K562 (cell line): Measurements from ENCODE around the gene PRRC2C. TPM values are rescaled to one million over a fixed set of nuclear protein-coding genes. Genes with fewer than 3 reads are reported as not detected.

Source experiments
- ATAC-seq: fragments of 200-7000 bp; cut with Tn5 transposase; 3 replicates; pipeline ENCODE4 v1.9.1; 2020; ENCODE audit warnings: moderate library complexity
- BruUV-seq: library from RNA; stranded (reverse); fragments of 400-500 nt; replicated peaks from 2 replicates; lab custom pipeline; 2021; lab: Mats Ljungman, UMichigan
- CTCF ChIA-PET: fragments of 300-600 bp; formaldehyde crosslinking; extraction: SDS; loops from one replicate; lab custom pipeline; 2021; ENCODE audit warnings: low intra/inter-chr PET ratio; lab: Yijun Ruan, JAX
- POLR2A ChIA-PET: fragments of 300-600, 350-650 bp; sonication (Branson Sonifier 250); formaldehyde crosslinking; extraction: SDS; loops from one replicate; lab custom pipeline; 2021; ENCODE audit warnings: antibody characterized with exemption, inconsistent platforms; lab: Yijun Ruan, JAX
- DNase-seq, 4 experiments: peaks; one replicate each; pipeline versions ENCODE4 v3.0.0 to v3.0.0-alpha.2; 2011 to 2018; ENCODE audit warnings: low spot score in 3 of 4, mixed read lengths in 3 of 4; ENCODE audit errors: extremely low read depth in 1 of 4
- FAIRE-seq: peaks from 2 replicates; lab custom pipeline; 2011; peaks lifted over from hg19 to GRCh38; lab: Jason Lieb, UNC
- H2AFZ ChIP-seq: 2 replicates; pipeline ENCODE4 v1.6.0; 2011; ENCODE audit warnings: low read depth, low read length, control low read depth, inconsistent platforms
- H3K27ac ChIP-seq: fragments of 200-600 bp; 3 replicates; pipeline ENCODE4 v1.8.0; 2011; ENCODE audit warnings: low read depth, mild to moderate bottlenecking, control low read depth, inconsistent platforms, low read length, moderate library complexity, mixed read lengths; ENCODE audit errors: extremely low read depth
- H3K27me3 ChIP-seq, 2 experiments: fragments of 300-600 bp in 1 of 2; 2 replicates in 1 of 2; 3 replicates in 1 of 2; pipeline versions ENCODE4 v1.6.0 to v1.8.0; 2011; ENCODE audit warnings: inconsistent platforms in 2 of 2, low read length in 2 of 2, mild to moderate bottlenecking in 1 of 2, mixed read lengths in 1 of 2, moderate library complexity in 1 of 2; ENCODE audit not compliant: control insufficient read depth in 2 of 2, insufficient read depth in 2 of 2
- H3K36me3 ChIP-seq: fragments of 300-600 bp; 3 replicates; pipeline ENCODE4 v1.8.0; 2011; ENCODE audit warnings: mild to moderate bottlenecking, low read length, inconsistent platforms; ENCODE audit not compliant: control insufficient read depth, insufficient read depth
- H3K4me1 ChIP-seq, 2 experiments: fragments of 200-600 bp in 1 of 2; replicated peaks in 1 of 2; 2 replicates in 1 of 2; 3 replicates in 1 of 2; pipeline versions ENCODE4 v1.5.1 to v1.8.0; 2011; ENCODE audit warnings: inconsistent platforms in 2 of 2, low read length in 2 of 2, mild to moderate bottlenecking in 1 of 2, mixed read lengths in 1 of 2, moderate library complexity in 1 of 2; ENCODE audit not compliant: control insufficient read depth in 2 of 2, insufficient read depth in 2 of 2
- H3K4me2 ChIP-seq: 2 replicates; pipeline ENCODE4 v1.6.1; 2011; ENCODE audit warnings: low read length, control low read depth, inconsistent platforms, mixed read lengths; ENCODE audit not compliant: insufficient read depth
- H3K4me3 ChIP-seq: fragments of 200-600 bp; sonication (generic), shearing (Covaris generic); 2 replicates; pipeline ENCODE4 v1.5.1; 2016; ENCODE audit warnings: control low read depth, inconsistent platforms
- H3K79me2 ChIP-seq: fragments of 200-600 bp; 3 replicates; pipeline ENCODE4 v1.8.0; 2011; ENCODE audit warnings: low read length, inconsistent platforms; ENCODE audit not compliant: control insufficient read depth, insufficient read depth
- H3K9ac ChIP-seq, 2 experiments: 2 replicates each; pipeline versions ENCODE4 v1.6.0 to v1.6.1; 2011; ENCODE audit warnings: low read depth in 2 of 2, low read length in 2 of 2, control low read depth in 1 of 2, inconsistent platforms in 1 of 2, mild to moderate bottlenecking in 1 of 2, mixed read lengths in 1 of 2; ENCODE audit not compliant: insufficient read depth in 1 of 2
- H3K9me1 ChIP-seq: one replicate; pipeline ENCODE4 v1.6.0; 2011; ENCODE audit warnings: inconsistent platforms, mild to moderate bottlenecking, low read length, moderate library complexity; ENCODE audit not compliant: control insufficient read depth, insufficient read depth
- H3K9me3 ChIP-seq: replicated peaks from 2 replicates; pipeline ENCODE4 v1.5.1; 2011; ENCODE audit warnings: low read depth, low read length, inconsistent platforms; ENCODE audit not compliant: control insufficient read depth, insufficient read depth
- H4K20me1 ChIP-seq: replicated peaks from 2 replicates; pipeline ENCODE4 v1.6.1; 2011; ENCODE audit warnings: low read length, inconsistent platforms, mixed read lengths; ENCODE audit not compliant: control insufficient read depth, insufficient read depth
- CBFB ChIP-seq: sonication (generic); formaldehyde crosslinking; IDR thresholded peaks from 2 replicates; pipeline ENCODE4 v1.4.0; 2020; ENCODE audit warnings: mild to moderate bottlenecking, missing genetic modification reagents
- ILF3 ChIP-seq: fragments of 450-650 bp; IDR thresholded peaks from 2 replicates; pipeline ENCODE4 v1.6.1; 2018; ENCODE audit warnings: antibody characterized with exemption, mild to moderate bottlenecking, moderate library complexity, borderline replicate concordance
- NFYB ChIP-seq: IDR thresholded peaks from 2 replicates; pipeline ENCODE4 v1.6.1; 2011; ENCODE audit warnings: mild to moderate bottlenecking, moderate library complexity; ENCODE audit not compliant: insufficient read length; ENCODE audit errors: extremely low read depth
- NR2C1 ChIP-seq, 2 experiments: fragments of 450-650 bp; IDR thresholded peaks; 2 replicates each; pipeline ENCODE4 v1.6.1; 2017; ENCODE audit warnings: mild to moderate bottlenecking in 2 of 2, antibody characterized with exemption in 1 of 2, inconsistent platforms in 1 of 2, missing compliant biosample characterization in 1 of 2, missing genetic modification characterization in 1 of 2
- RBM25 ChIP-seq: fragments of 200-400 bp; formaldehyde crosslinking; IDR thresholded peaks from 2 replicates; pipeline ENCODE4 v1.6.1; 2018; ENCODE audit warnings: low read length, low read depth, moderate library complexity; ENCODE audit not compliant: severe bottlenecking
- SNRNP70 ChIP-seq: fragments of 200-400 bp; formaldehyde crosslinking; optimal IDR thresholded peaks from 2 replicates; pipeline ENCODE3; 2017; ENCODE audit warnings: low read depth, low read length
- THRAP3 ChIP-seq: fragments of 450-650 bp; IDR thresholded peaks from 2 replicates; pipeline ENCODE4 v1.6.1; 2016; ENCODE audit warnings: mild to moderate bottlenecking, inconsistent platforms, borderline replicate concordance
- ZNF311 ChIP-seq: fragments of 250-450 bp; sonication (Bioruptor Pico); IDR thresholded peaks from 2 replicates; pipeline ENCODE4 v1.4.0; 2020; ENCODE audit warnings: mild to moderate bottlenecking, moderate library complexity
- WGBS: fragments of 100-300 bp; shearing (Covaris generic); methylation state at CpG from one replicate; pipeline ENCODE4 v1.1.6; 2016; ENCODE audit warnings: low coverage, mixed read lengths; ENCODE audit not compliant: insufficient coverage; ENCODE audit errors: missing lambda C conversion rate; 5-methylcytosine and 5-hydroxymethylcytosine counted together
- in situ Hi-C: fragments of 300-500 bp; cut with MboI; formaldehyde crosslinking; loops from 4 replicates; pipeline ENCODE4 v1.15.0; 2018; ENCODE audit warnings: inconsistent platforms, mixed read lengths
- intact Hi-C: fragments of 100-400 bp; cut with micrococcal nuclease; formaldehyde crosslinking; loops from 2 replicates; pipeline ENCODE4 v1.14.2; 2022
- polyA plus RNA-seq, 8 experiments: library from polyadenylated mRNA; depleted of rRNA in 4 of 8; stranded (reverse) in 5 of 8; unstranded in 3 of 8; fragments of >200 nt; fragmentation: Nextera tagmentation in 2 of 8; fragmentation: Illumina TruSeq in 1 of 8; extraction: Ambion mirVana in 2 of 8; extraction: Trizol in 1 of 8; gene quantifications; 2 replicates each; pipeline versions ENCODE4 v1.2.1 to v1.2.3, GENCODE V29; 2011 to 2014; ENCODE audit warnings: inconsistent platforms in 1 of 8, missing spikeins in 1 of 8
- total RNA-seq, 7 experiments: library from RNA; depleted of rRNA in 6 of 7; stranded (reverse); fragments of >200 nt in 6 of 7; fragmentation: Illumina TruSeq in 2 of 7; extraction: Trizol in 2 of 7; gene quantifications; 2 replicates each; pipeline versions ENCODE4 v1.2.1 to v1.2.3, GENCODE V29; 2011 to 2021; ENCODE audit warnings: low replicate concordance in 1 of 7

PRRC2C gene
- total and polyA plus RNA-seq, 9 of the 15 experiments (the other 6 are each of a cell fraction or from before 2014, with no cell fraction given), result 61.9 to 237 (median 105) TPM

DNA sequence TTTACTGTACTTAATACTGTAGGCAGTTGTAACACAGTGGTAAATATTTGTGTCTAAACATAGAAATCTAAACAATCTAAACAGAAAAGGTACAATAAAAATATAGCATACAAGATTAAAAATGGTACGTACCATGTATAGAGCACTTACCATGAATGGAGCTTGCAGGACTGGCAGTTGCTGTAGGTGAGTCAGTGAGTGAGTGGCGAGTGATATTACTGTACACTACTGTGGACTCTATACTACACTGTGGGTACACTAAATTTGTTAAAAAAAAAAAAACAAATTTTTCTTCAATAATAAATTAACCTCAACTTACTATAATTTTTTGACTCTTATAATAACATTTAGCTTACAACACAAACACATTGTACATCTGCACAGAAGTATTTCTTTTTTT lies 97.3 kb downstream of the PRRC2C start:
- H3K79me2 ChIP-seq, result no peaks in the 10 kb centered on the region
- intact Hi-C loops, result no loop called here
- H3K4me3 ChIP-seq, result no peak overlapping the region
- no peaks in the 10 kb centered on the region for H3K9me3 ChIP-seq
- no peaks in the 10 kb centered on the region for H3K27me3 ChIP-seq
- peaks cover 91% of the 10 kb centered on the region for H3K36me3 ChIP-seq
- H3K9ac ChIP-seq, result no peak overlapping the region
- no peaks in the 10 kb centered on the region for H3K4me1 ChIP-seq
- no peak overlapping the region for H3K27ac ChIP-seq
- ATAC-seq (no peak), FAIRE-seq (no peak), DNase-seq (no peak)
- TF ChIP-seq CBFB (CRISPR knock-in tag) (no peak), ZNF311 (CRISPR knock-in tag) (no peak), ILF3 (no peak), NR2C1 (IDR thresholded peaks at IDR 0.05) (no peak), NR2C1 (tag; IDR thresholded peaks at IDR 0.05) (no peak), NFYB (no peak), THRAP3 (no peak), SNRNP70 (no peak), RBM25 (no peak)
- no peak overlapping the region for H3K4me2 ChIP-seq
- WGBS, result 100% methylated on average over 2 of the region's 2 CpGs
- POLR2A ChIA-PET, result interaction anchor here (1.1 to 2.1 kb wide), 3 partner anchors 10 to 26 kb away, joined by 3 to 7 read pairs (median 4); no protein-coding TSS in a partner anchor
- no TSS peak for BruUV-seq
- no peaks in the 10 kb centered on the region for H4K20me1 ChIP-seq
- CTCF ChIA-PET, result no interaction called here
- in situ Hi-C loops, result no loop called here
- no peaks in the 10 kb centered on the region for H3K9me1 ChIP-seq
- H2AFZ ChIP-seq, result no peak overlapping the region
